HL-60 (cell line): ENCODE data around the gene KAT6B.
A peak's percentile ranks its signal among the peaks of the same experiment; 100 is the strongest.

Source experiments
- DNase-seq, 2 experiments: peaks; one replicate each; pipeline ENCODE4 v3.0.0-alpha.2; 2010 to 2020; ENCODE audit warnings: low read depth in 1 of 2, low spot score in 1 of 2
- H3K27ac ChIP-seq: fragments of 250-450 bp; sonication (Bioruptor Pico); replicated peaks from 2 replicates; pipeline ENCODE4 v1.5.1; 2020; ENCODE audit warnings: mild to moderate bottlenecking, moderate library complexity
- H3K27me3 ChIP-seq: fragments of 250-450 bp; sonication (Bioruptor Pico); 2 replicates; pipeline ENCODE4 v1.5.1; 2021; ENCODE audit warnings: mild to moderate bottlenecking, moderate library complexity; ENCODE audit not compliant: insufficient read depth, poor library complexity, severe bottlenecking
- H3K4me3 ChIP-seq: replicated peaks from 2 replicates; pipeline ENCODE4 v1.5.1; 2011; ENCODE audit warnings: mild to moderate bottlenecking, control low read depth, low read length; ENCODE audit not compliant: insufficient read depth
- GABPA ChIP-seq: IDR thresholded peaks from 2 replicates; pipeline ENCODE4 v1.6.1; 2012; ENCODE audit warnings: low read depth
- POLR2AphosphoS5 ChIP-seq: IDR thresholded peaks from 2 replicates; pipeline ENCODE4 v1.6.1; 2012; ENCODE audit warnings: low read depth
- SPI1 ChIP-seq: IDR thresholded peaks from 2 replicates; pipeline ENCODE4 v1.6.1; 2012; ENCODE audit warnings: low read depth, mild to moderate bottlenecking, borderline replicate concordance
- TF ChIP-seq, protein P1 (sequence below): IDR thresholded peaks from one replicate; pipeline ENCODE4 v1.5.1; 2011; ENCODE audit warnings: low read length, control low read depth, inconsistent platforms; ENCODE audit not compliant: insufficient read depth
- TF ChIP-seq, protein P2 (sequence below): IDR thresholded peaks from 2 replicates; pipeline ENCODE4 v1.6.1; 2012; ENCODE audit warnings: low read depth; ENCODE audit not compliant: insufficient replicate concordance

Gene KAT6B

DNA sequence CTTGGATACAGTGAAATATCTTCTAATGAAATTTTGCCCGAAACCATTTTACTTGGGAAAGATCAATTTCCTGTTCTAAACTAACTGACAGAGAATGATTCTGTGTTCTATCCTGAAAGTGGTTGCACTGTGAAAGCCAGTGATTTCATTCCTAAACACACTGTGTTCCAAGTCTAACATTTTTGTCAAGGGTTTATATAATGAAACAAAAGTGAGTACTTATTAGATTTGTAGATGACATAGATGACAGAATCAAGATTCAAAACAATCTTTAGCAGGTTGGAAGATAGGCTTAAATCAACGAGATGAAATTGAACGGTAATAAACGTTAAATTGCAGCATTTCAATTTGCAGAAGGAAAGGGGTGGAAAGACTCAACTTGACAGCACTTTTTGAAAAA, 13.3 kb downstream of the KAT6B start:
- H3K27ac ChIP-seq = no peak overlapping the region
- TF ChIP-seq POLR2AphosphoS5 (no peak), GABPA (no peak), SPI1 (no peak)
- TF ChIP-seq, protein P1, sequence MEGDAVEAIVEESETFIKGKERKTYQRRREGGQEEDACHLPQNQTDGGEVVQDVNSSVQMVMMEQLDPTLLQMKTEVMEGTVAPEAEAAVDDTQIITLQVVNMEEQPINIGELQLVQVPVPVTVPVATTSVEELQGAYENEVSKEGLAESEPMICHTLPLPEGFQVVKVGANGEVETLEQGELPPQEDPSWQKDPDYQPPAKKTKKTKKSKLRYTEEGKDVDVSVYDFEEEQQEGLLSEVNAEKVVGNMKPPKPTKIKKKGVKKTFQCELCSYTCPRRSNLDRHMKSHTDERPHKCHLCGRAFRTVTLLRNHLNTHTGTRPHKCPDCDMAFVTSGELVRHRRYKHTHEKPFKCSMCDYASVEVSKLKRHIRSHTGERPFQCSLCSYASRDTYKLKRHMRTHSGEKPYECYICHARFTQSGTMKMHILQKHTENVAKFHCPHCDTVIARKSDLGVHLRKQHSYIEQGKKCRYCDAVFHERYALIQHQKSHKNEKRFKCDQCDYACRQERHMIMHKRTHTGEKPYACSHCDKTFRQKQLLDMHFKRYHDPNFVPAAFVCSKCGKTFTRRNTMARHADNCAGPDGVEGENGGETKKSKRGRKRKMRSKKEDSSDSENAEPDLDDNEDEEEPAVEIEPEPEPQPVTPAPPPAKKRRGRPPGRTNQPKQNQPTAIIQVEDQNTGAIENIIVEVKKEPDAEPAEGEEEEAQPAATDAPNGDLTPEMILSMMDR = no peak
- TF ChIP-seq, protein P2, sequence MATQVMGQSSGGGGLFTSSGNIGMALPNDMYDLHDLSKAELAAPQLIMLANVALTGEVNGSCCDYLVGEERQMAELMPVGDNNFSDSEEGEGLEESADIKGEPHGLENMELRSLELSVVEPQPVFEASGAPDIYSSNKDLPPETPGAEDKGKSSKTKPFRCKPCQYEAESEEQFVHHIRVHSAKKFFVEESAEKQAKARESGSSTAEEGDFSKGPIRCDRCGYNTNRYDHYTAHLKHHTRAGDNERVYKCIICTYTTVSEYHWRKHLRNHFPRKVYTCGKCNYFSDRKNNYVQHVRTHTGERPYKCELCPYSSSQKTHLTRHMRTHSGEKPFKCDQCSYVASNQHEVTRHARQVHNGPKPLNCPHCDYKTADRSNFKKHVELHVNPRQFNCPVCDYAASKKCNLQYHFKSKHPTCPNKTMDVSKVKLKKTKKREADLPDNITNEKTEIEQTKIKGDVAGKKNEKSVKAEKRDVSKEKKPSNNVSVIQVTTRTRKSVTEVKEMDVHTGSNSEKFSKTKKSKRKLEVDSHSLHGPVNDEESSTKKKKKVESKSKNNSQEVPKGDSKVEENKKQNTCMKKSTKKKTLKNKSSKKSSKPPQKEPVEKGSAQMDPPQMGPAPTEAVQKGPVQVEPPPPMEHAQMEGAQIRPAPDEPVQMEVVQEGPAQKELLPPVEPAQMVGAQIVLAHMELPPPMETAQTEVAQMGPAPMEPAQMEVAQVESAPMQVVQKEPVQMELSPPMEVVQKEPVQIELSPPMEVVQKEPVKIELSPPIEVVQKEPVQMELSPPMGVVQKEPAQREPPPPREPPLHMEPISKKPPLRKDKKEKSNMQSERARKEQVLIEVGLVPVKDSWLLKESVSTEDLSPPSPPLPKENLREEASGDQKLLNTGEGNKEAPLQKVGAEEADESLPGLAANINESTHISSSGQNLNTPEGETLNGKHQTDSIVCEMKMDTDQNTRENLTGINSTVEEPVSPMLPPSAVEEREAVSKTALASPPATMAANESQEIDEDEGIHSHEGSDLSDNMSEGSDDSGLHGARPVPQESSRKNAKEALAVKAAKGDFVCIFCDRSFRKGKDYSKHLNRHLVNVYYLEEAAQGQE = no peak
- DNase-seq = no peak
- H3K27me3 ChIP-seq = no peaks in the 10 kb centered on the region
- H3K4me3 ChIP-seq = no peak overlapping the region

DNA sequence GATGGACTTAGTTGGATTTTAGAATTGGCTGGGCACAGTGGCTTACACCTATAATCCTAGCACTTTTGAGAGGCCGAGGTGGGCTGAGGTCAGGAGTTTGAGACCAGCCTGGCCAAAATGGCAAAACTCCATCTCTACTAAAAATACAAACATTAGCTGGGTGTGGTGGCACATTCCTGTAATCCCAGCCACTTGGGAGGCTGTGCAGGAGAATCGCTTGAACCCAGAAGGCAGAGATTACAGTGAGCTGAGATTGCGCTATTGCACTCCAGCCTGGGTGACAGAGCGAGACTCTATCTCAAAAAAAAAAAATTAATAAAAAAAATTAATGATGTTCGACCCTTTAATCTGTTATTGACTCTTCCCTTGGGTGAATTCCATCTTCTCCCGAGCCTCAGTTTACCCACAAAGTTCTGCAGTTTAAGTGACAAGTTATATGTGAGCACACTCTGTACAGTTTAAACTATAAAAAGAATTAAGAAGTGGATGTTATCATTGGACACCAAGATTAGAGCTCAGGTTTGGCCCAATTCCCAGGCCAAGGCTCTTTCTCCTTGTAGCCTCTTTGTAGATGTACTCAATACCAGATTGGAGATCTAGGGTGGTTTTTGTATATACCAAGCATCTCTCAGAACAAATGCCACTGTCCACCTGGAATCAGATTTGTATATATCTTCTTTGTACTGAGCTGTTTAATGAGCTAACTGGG, 15.0 kb downstream of the KAT6B start:
- H3K4me3 ChIP-seq = no peak overlapping the region
- DNase-seq = no peak
- no peaks in the 10 kb centered on the region for H3K27me3 ChIP-seq
- no peak overlapping the region for H3K27ac ChIP-seq
- TF ChIP-seq GABPA (no peak), SPI1 (no peak), POLR2AphosphoS5 (no peak)
- TF ChIP-seq, protein P2 = no peak
- TF ChIP-seq, protein P1 = no peak

DNA sequence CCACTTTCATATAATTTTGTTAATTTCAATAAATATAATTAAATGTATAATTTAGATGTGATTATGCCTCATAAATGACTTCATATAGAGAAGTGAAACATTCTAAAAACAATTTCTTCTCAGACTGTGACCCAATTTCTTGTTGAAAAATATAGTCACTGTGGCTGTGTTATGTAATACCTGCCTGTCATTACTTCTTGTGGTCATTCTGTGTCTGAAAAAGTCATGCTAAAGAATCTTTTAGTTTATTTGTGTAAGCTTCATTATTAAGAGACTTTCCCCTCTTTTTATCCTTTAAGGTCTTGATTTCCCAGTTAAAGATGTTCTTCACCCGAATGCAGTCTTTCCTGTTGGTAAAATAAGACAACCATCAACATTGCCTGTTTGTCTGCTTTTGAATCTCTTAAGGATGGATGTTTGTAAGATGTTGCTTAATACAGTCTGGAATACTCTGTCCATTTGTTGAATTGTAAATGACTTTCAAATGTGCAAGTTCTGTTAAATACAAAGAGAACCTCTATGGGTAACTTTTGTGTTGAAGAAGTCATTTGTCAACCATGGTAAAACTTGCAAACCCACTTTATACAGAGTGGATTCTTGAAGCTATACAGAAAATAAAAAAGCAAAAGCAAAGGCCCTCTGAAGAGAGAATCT, 16.0 kb downstream of the KAT6B start:
- TF ChIP-seq, protein P2 = no peak
- TF ChIP-seq SPI1 (no peak), GABPA (no peak), POLR2AphosphoS5 (no peak)
- TF ChIP-seq, protein P1 = no peak
- H3K4me3 ChIP-seq = no peak overlapping the region
- DNase-seq = peak; percentile 31 to 48
- no peaks in the 10 kb centered on the region for H3K27me3 ChIP-seq
- peak overlapping the region; percentile 27 for H3K27ac ChIP-seq
